BLaER1 treated with 17β-estradiol and CSF1 and Interleukin-3, amounts not matched to agents 10 nM and 100 nM (cell line): Measurements from ENCODE around the gene ALG5.

Source experiments
- H3K27ac ChIP-seq, 11 experiments: shearing (Covaris generic); formaldehyde crosslinking; 2 replicates each; pipeline ENCODE4 v1.8.1; 2022
- H3K27me3 ChIP-seq, 11 experiments: shearing (Covaris generic); formaldehyde crosslinking; 2 replicates each; pipeline ENCODE4 v1.8.1; 2022
- H3K36me3 ChIP-seq, 11 experiments: shearing (Covaris generic); formaldehyde crosslinking; 2 replicates each; pipeline ENCODE4 v1.8.1; 2022
- H3K4me1 ChIP-seq, 10 experiments: shearing (Covaris generic); formaldehyde crosslinking; 2 replicates each; pipeline ENCODE4 v1.8.1; 2022
- H3K4me2 ChIP-seq, 11 experiments: shearing (Covaris generic); formaldehyde crosslinking; 2 replicates each; pipeline ENCODE4 v1.8.1; 2022
- H3K4me3 ChIP-seq, 10 experiments: shearing (Covaris generic); formaldehyde crosslinking; 2 replicates each; pipeline ENCODE4 v1.8.1; 2022
- H3K9ac ChIP-seq, 11 experiments: shearing (Covaris generic); formaldehyde crosslinking; 2 replicates each; pipeline ENCODE4 v1.8.1; 2022
- H3K9me3 ChIP-seq, 11 experiments: shearing (Covaris generic); formaldehyde crosslinking; replicated peaks in 1 of 11; 2 replicates each; pipeline ENCODE4 v1.8.1; 2022
- H4K20me1 ChIP-seq, 11 experiments: shearing (Covaris generic); formaldehyde crosslinking; 2 replicates each; pipeline ENCODE4 v1.8.1; 2022
- Cebpa-rat ChIP-seq, 11 experiments: shearing (Covaris generic); IDR thresholded peaks; 2 replicates each; pipeline ENCODE4 v1.8.1; 2022

ALG5 gene

DNA sequence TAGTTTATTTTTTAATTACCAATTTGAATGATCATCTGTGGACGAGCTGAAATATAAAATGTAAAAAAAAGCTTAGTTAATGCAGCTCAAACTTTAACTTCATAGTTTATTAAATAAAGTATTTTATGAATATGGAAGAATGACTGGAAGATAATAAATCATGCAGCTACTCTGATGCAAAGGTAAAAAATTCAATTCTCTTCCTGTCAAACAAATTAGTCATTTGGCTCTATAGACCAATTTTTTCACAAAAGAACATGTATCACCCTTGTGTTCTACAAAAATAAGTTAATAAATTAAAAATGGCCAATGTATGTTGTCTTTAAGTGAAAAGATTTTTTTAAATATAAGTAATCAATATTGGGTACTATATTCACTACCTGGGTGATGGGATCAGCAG is 27.6 kb upstream of the ALG5 start:
- no peaks in the 10 kb centered on the region for H3K27me3 ChIP-seq
- no peak for TF ChIP-seq Cebpa-rat (IDR thresholded peaks at IDR 0.05)
- no peak overlapping the region for H3K27ac ChIP-seq
- H3K36me3 ChIP-seq: peaks cover 77 to 100% (median 91%) of the 10 kb centered on the region in 11 experiments
- H3K9me3 ChIP-seq: no peaks in the 10 kb centered on the region
- no peak overlapping the region for H3K4me3 ChIP-seq
- no peaks in the 10 kb centered on the region for H3K4me1 ChIP-seq
- H3K4me2 ChIP-seq: no peak overlapping the region
- H4K20me1 ChIP-seq: peaks cover 0 to 5% (median 0%) of the 10 kb centered on the region in 11 experiments; a peak in 2 of 22 replicates
- no peak overlapping the region for H3K9ac ChIP-seq

DNA sequence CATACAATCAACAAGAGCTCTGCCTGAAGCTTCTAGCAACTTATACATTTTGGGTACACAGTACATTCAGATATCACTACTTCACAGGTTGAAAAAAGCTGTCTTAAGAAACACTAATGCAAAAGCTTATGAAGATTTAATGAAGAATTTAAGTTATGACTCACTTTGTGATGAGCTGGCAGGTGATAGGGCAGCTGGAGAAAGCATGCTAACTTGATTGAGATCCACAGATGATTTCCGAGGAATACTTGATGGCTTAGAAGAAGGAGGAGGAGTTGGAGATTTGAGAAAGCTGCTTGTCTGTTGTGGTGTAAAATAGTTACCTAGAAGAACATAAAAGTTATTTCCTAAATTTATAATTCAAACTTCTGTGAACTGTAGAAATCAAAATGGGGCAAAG is 24.7 kb upstream of the ALG5 start:
- TF ChIP-seq Cebpa-rat (IDR thresholded peaks at IDR 0.05): no peak
- Histone ChIP-seq H3K4me1 (no peaks in the 10 kb centered on the region), H3K4me3 (no peak overlapping the region), H3K9me3 (no peaks in the 10 kb centered on the region), H3K27ac (no peak overlapping the region), H3K4me2 (no peak overlapping the region), H3K27me3 (no peaks in the 10 kb centered on the region), H4K20me1 (peaks cover 0 to 12% (median 0%) of the 10 kb centered on the region in 11 experiments; a peak in 2 of 22 replicates), H3K9ac (no peak overlapping the region), H3K36me3 (peaks cover 78 to 100% (median 92%) of the 10 kb centered on the region in 11 experiments)

DNA sequence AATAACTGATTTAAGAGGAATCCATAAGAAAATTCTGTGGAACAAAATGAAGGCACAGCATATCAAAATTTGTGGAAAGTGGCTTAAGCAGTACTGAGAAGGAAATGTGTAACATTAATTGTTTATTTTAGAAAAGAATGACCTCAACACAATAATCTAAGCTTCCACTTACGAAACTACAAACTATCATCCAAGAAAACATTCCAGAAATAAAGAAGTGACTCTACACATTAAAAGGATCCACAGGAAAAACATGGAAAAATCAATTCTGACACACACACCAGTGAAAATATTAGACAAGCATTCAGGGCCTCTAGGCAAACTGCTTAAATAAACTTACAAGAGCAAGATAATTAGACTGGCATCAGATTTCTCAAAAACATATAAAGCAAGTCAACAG is 15.5 kb upstream of the ALG5 start:
- Histone ChIP-seq H3K9me3 (no peaks in the 10 kb centered on the region), H3K27me3 (no peaks in the 10 kb centered on the region), H3K4me2 (no peak overlapping the region), H3K4me3 (no peak overlapping the region), H3K27ac (no peak overlapping the region), H3K9ac (no peak overlapping the region), H4K20me1 (peaks cover 0 to 9% (median 0%) of the 10 kb centered on the region in 11 experiments; a peak in 3 of 22 replicates), H3K36me3 (peaks cover 83 to 100% (median 98%) of the 10 kb centered on the region in 11 experiments), H3K4me1 (no peaks in the 10 kb centered on the region)
- no peak for TF ChIP-seq Cebpa-rat (IDR thresholded peaks at IDR 0.05)

DNA sequence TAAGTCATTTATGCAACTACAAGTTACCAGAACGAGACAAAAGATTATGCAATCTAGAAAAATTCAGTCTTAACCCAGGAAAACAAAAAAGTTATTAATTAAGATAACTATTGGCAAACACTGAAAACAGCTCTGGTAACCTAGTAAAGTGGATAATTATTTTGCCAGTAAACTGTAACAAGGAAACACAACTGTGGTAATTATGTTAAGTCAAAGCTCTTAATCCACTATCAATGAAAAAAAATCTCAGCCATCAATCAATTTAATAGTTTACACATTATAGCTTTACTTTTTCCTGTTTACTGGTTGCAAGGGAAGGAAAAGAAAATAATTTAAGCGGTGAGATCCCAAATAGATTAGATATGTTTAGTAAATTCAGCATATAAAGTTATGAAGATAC is 12.6 kb upstream of the ALG5 start:
- Histone ChIP-seq H3K27me3 (no peaks in the 10 kb centered on the region), H3K36me3 (peaks cover 85 to 100% (median 98%) of the 10 kb centered on the region in 11 experiments), H4K20me1 (peaks cover 0 to 9% (median 0%) of the 10 kb centered on the region in 11 experiments; a peak in 3 of 22 replicates), H3K27ac (no peak overlapping the region), H3K4me3 (no peak overlapping the region), H3K9me3 (no peaks in the 10 kb centered on the region), H3K4me2 (no peak overlapping the region), H3K4me1 (no peaks in the 10 kb centered on the region), H3K9ac (no peak overlapping the region)
- TF ChIP-seq Cebpa-rat (IDR thresholded peaks at IDR 0.05): no peak

DNA sequence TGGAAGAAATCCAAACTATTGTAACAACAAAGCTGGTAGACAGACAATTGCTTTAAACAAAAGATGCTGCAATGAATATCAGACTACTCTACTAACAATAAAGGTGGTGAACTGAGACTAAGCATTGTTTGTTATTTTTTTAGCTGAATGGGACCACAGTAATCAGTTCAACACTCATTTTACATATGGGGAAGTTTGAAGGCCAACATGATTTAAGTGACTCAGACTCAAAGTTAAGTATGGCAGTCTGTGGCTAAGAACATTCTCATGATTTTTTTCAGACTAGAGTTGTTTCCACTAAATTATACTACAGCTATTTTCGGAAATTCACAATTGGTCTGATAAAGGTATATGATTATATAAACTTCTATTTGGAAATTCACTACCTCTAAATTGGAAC is 11.9 kb upstream of the ALG5 start:
- Histone ChIP-seq H3K4me3 (no peak overlapping the region), H3K4me2 (no peak overlapping the region), H3K9ac (no peak overlapping the region), H3K4me1 (no peaks in the 10 kb centered on the region), H3K27ac (no peak overlapping the region), H3K27me3 (no peaks in the 10 kb centered on the region), H4K20me1 (peaks cover 0 to 12% (median 0%) of the 10 kb centered on the region in 11 experiments; a peak in 3 of 22 replicates), H3K36me3 (peaks cover 85 to 100% (median 98%) of the 10 kb centered on the region in 11 experiments), H3K9me3 (no peaks in the 10 kb centered on the region)
- TF ChIP-seq Cebpa-rat (IDR thresholded peaks at IDR 0.05): no peak

DNA sequence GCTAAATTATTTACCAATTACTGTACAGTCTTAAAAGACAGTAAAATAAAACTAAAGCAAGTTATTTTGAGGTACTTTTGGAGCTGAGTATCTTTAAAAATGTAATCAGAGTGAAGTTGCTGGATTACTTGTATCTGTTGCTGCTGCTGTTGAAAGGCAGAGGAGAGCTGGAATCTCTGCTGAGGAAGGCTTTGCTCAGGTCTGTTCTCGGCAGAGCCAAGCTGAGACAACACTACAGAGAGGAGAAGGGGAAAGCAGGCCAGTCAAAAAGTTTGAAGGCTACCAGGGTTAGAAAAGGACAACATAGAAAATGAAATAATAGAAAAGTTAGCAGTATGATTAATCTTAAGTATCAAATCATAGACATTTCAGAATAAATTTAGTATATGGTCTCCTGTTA is 11.3 kb upstream of the ALG5 start:
- H3K27me3 ChIP-seq: no peaks in the 10 kb centered on the region
- no peak overlapping the region for H3K9ac ChIP-seq
- H3K4me1 ChIP-seq: no peaks in the 10 kb centered on the region
- H4K20me1 ChIP-seq: peaks cover 0 to 12% (median 0%) of the 10 kb centered on the region in 11 experiments; a peak in 3 of 22 replicates
- no peak overlapping the region for H3K4me2 ChIP-seq
- H3K4me3 ChIP-seq: no peak overlapping the region
- H3K9me3 ChIP-seq: no peaks in the 10 kb centered on the region
- TF ChIP-seq Cebpa-rat (IDR thresholded peaks at IDR 0.05): no peak
- H3K36me3 ChIP-seq: peaks cover 85 to 100% (median 98%) of the 10 kb centered on the region in 11 experiments
- H3K27ac ChIP-seq: no peak overlapping the region

DNA sequence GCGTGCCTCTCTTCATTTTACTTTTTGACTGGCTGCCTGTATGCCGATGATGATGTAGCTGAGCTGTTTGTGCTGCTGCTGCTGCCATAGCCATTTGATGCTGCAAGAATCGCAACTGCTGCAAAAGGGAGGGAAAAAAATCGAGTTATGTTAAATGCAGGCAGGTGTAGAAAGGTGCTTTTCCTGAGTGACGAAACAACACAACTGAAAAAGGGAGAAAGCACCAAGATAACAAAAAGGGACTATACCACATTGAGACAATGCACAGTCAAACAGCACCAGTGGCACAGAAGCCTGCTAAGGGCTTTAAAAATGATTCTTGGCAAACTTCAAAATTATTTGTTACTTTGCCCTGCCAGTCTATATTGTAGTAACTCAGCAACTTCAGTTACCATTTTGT is 10.6 kb upstream of the ALG5 start:
- no peak overlapping the region for H3K4me2 ChIP-seq
- no peak overlapping the region for H3K4me3 ChIP-seq
- peaks cover 85 to 100% (median 98%) of the 10 kb centered on the region in 11 experiments for H3K36me3 ChIP-seq
- H3K27ac ChIP-seq: no peak overlapping the region
- no peak for TF ChIP-seq Cebpa-rat (IDR thresholded peaks at IDR 0.05)
- H3K4me1 ChIP-seq: no peaks in the 10 kb centered on the region
- peaks cover 0 to 12% (median 0%) of the 10 kb centered on the region in 11 experiments; a peak in 3 of 22 replicates for H4K20me1 ChIP-seq
- H3K9me3 ChIP-seq: no peaks in the 10 kb centered on the region
- no peaks in the 10 kb centered on the region for H3K27me3 ChIP-seq
- no peak overlapping the region for H3K9ac ChIP-seq

DNA sequence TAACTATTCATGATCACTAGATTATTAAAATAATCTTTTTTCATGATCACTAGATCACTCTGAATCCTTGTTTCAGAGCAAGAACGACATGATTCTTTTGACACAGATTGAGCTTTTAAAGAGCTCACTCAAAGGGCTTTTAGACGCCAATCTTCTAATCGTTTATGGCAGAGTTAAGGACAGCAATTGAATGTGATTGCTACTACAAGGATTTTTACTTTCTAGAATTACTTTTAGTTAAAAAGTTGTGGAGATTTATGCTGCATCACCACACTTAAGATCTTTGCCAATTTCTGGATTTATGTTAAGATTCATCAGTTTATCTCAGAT is 2.7 kb upstream of the ALG5 start:
- H3K9me3 ChIP-seq: no peaks in the 10 kb centered on the region
- no peak for TF ChIP-seq Cebpa-rat (IDR thresholded peaks at IDR 0.05)
- peak overlapping the region; percentile 95 to 99 (median 97); a peak in 20 of 22 replicates for H3K9ac ChIP-seq
- H3K36me3 ChIP-seq: peaks cover 39 to 51% (median 45%) of the 10 kb centered on the region in 11 experiments
- H3K27ac ChIP-seq: peak overlapping the region in 10 of 11 experiments; percentile 94 to 99 (median 98); a peak in 18 of 22 replicates
- peaks cover 0 to 9% (median 0%) of the 10 kb centered on the region in 11 experiments; a peak in 1 of 22 replicates for H4K20me1 ChIP-seq
- no peaks in the 10 kb centered on the region for H3K27me3 ChIP-seq
- peak overlapping the region; percentile 78 to 98 (median 91); a peak in 18 of 20 replicates for H3K4me3 ChIP-seq
- H3K4me1 ChIP-seq: peaks cover 19 to 31% (median 24%) of the 10 kb centered on the region in 10 experiments
- peak overlapping the region; percentile 77 to 98 (median 89) for H3K4me2 ChIP-seq

DNA sequence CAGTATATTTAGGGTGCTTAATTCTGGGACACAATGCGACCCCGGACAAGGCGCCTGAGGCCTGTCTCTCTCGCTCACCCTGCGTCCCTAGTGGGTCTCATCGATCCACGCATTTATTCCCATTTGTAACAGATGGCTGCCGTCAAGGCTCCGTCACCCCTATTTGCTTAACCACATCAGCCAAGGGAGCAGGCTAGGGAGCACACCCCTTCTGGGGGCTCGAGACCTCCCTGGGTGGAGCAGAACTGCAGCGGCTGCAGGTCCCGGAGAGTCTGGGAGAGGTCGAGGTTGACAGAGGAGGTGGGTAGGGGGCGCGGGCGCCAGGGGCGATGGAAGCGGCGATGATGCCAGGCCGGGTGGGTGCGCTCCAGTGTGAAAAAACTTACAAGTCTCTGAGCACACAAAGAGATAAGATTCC is 507 bp downstream of the ALG5 start:
- Histone ChIP-seq H3K9ac (peak overlapping the region; percentile 95 to 99 (median 97)), H3K4me3 (peak overlapping the region; percentile 78 to 98 (median 91)), H4K20me1 (peaks cover 0 to 28% (median 0%) of the 10 kb centered on the region in 11 experiments; a peak in 3 of 22 replicates), H3K27me3 (no peaks in the 10 kb centered on the region), H3K27ac (peak overlapping the region; percentile 83 to 99 (median 96)), H3K4me1 (peaks cover 23 to 38% (median 28%) of the 10 kb centered on the region in 10 experiments), H3K4me2 (peak overlapping the region; percentile 77 to 95 (median 87)), H3K9me3 (no peaks in the 10 kb centered on the region), H3K36me3 (peaks cover 30 to 51% (median 36%) of the 10 kb centered on the region in 11 experiments)
- TF ChIP-seq Cebpa-rat (IDR thresholded peaks at IDR 0.05): no peak
